Transverse colon (tissue), 4 donors: Measurements from ENCODE around the gene TMEM62. TPM values are rescaled to one million over a fixed set of nuclear protein-coding genes. Genes with fewer than 3 reads are reported as not detected.
"Not testable (repeated sequence)": the region's sequence is repeated elsewhere in the genome, so short reads cannot be mapped to it uniquely, and the experiment has no call there.

Source experiments
- DNase-seq: peaks from one replicate; pipeline ENCODE4 v3.0.0-alpha.2; 2019
- H3K27ac ChIP-seq, 4 donors: fragments of 200-600 bp; sonication (generic); 2 replicates each; pipeline ENCODE4 v1.5.1; 2016 to 2018; ENCODE audit warnings: inconsistent platforms in 4 of 4
- H3K27me3 ChIP-seq: fragments of 200-600 bp; sonication (generic); 2 replicates; pipeline ENCODE4 v1.5.1; 2017; ENCODE audit warnings: inconsistent platforms
- H3K36me3 ChIP-seq, 4 donors: fragments of 200-600 bp; sonication (generic); 2 replicates each; pipeline ENCODE4 v1.5.1; 2017 to 2019; ENCODE audit warnings: inconsistent platforms in 4 of 4
- H3K4me1 ChIP-seq, 4 donors: fragments of 200-600 bp; sonication (generic); 2 replicates each; pipeline ENCODE4 v1.5.1; 2017 to 2020; ENCODE audit warnings: inconsistent platforms in 4 of 4
- H3K4me3 ChIP-seq, 4 donors: fragments of 200-600 bp; sonication (generic); 1 replicate in 1 of 4; 2 replicates in 3 of 4; pipeline versions ENCODE4 v1.5.1 to v1.6.1; 2017 to 2019; ENCODE audit warnings: inconsistent platforms in 4 of 4
- H3K9me3 ChIP-seq, 2 donors: fragments of 200-600 bp; sonication (generic); 2 replicates each; pipeline ENCODE4 v1.5.1; 2017 to 2019; ENCODE audit warnings: inconsistent platforms in 2 of 2
- CTCF ChIP-seq, 5 experiments: fragments of 200-600 bp in 3 of 5; fragments of 450-650 bp in 2 of 5; sonication (generic) in 3 of 5; IDR thresholded peaks; 1 replicate in 2 of 5; 2 replicates in 3 of 5; pipeline ENCODE4 v1.5.1; 2016 to 2017; ENCODE audit warnings: antibody characterized with exemption in 5 of 5, inconsistent platforms in 3 of 5, mild to moderate bottlenecking in 2 of 5, moderate library complexity in 1 of 5
- EP300 ChIP-seq: sonication (generic); formaldehyde crosslinking; IDR thresholded peaks from one replicate; pipeline ENCODE4 v1.6.1; 2017; ENCODE audit warnings: antibody characterized with exemption, low read depth
- POLR2A ChIP-seq: fragments of 450-650 bp; IDR thresholded peaks from one replicate; pipeline ENCODE4 v1.6.1; 2016; ENCODE audit warnings: antibody characterized with exemption, mild to moderate bottlenecking, moderate library complexity
- POLR2AphosphoS5 ChIP-seq, 3 donors: sonication (generic); formaldehyde crosslinking; IDR thresholded peaks; one replicate each; pipeline ENCODE4 v1.6.1; 2016; ENCODE audit warnings: antibody characterized with exemption in 3 of 3
- WGBS, 2 donors: methylation state at CpG; one replicate each; pipeline ENCODE4 v1.1.5; 2018; ENCODE audit warnings: low coverage in 1 of 2; 5-methylcytosine and 5-hydroxymethylcytosine counted together
- in situ Hi-C, 4 donors: fragments of 200-750 bp; cut with MboI; loops; one replicate each; pipeline versions ENCODE4 v1.15.0 to v1.15.1; 2017; ENCODE audit warnings: low sequenced_read_pairs in 3 of 4, low pct_ligation_motif_present in 1 of 4, low pct_unique_long_range_greater_than_20kb in 1 of 4
- intact Hi-C: fragments of 100-400 bp; cut with DNase I; formaldehyde crosslinking; loops from one replicate; pipeline ENCODE4 v1.15.1; 2023; ENCODE audit warnings: low total_unique reads
- total RNA-seq, 4 donors: library from RNA; depleted of rRNA; stranded (reverse); fragments of >200 nt; gene quantifications; one replicate each; pipeline ENCODE4 v1.1.0, GENCODE V29; 2016

The TMEM62 gene
- total RNA-seq, 4 donors from 2014 or later = 21.3 to 367 (median 39.6) TPM

DNA sequence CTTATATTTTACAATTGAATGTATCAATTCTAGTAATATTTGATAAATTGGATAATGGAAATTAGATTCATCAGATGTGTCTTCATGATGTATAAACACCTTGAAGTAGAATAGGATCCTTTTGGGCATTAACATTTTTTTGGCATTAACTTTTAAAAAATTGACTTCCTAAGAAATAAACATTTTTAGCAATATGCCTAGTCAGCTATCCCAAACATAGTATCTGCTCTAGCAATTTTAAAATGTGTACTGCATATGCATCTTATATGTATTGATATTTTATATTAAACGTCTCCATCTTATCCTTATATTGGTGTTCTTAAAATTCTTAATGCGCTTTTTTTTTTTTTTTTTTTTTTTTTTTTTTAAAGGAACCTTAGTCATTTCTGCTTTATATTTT is 60.3 kb downstream of the TMEM62 start:
- H3K4me1 ChIP-seq = no peaks in the 10 kb centered on the region
- intact Hi-C loops (no loop called here), in situ Hi-C loops (no loop called here)
- WGBS, 2 donors = 74 to 92% methylated on average over 2 of the region's 2 CpGs
- H3K27ac ChIP-seq = no peak overlapping the region
- H3K36me3 ChIP-seq = peaks cover 0 to 62% (median 27%) of the 10 kb centered on the region in 4 donors
- DNase-seq = no peak
- H3K27me3 ChIP-seq = no peaks in the 10 kb centered on the region
- no peaks in the 10 kb centered on the region for H3K9me3 ChIP-seq
- no peak overlapping the region for H3K4me3 ChIP-seq
- no peak for TF ChIP-seq POLR2A
- no peak for TF ChIP-seq EP300
- no peak for TF ChIP-seq POLR2AphosphoS5 (IDR thresholded peaks at IDR 0.05)
- no peak for TF ChIP-seq CTCF (IDR thresholded peaks at IDR 0.05)

GRCh38 chr15:43194795-43195194 is 61.4 kb downstream of the TMEM62 start:
- in situ Hi-C loops = no loop called here
- H3K36me3 ChIP-seq = peaks cover 0 to 54% (median 27%) of the 10 kb centered on the region in 4 donors

GRCh38 chr15:43196760-43197548 is 63.6 kb downstream of the TMEM62 start:
- H3K27ac ChIP-seq = no peak overlapping the region
- no peak overlapping the region for H3K4me3 ChIP-seq
- H3K4me1 ChIP-seq = no peaks in the 10 kb centered on the region
- H3K9me3 ChIP-seq = no peaks in the 10 kb centered on the region
- WGBS, 2 donors = 94 to 100% methylated on average over 2 to 10 of the region's 10 CpGs
- in situ Hi-C loops = no loop called here
- no peaks in the 10 kb centered on the region for H3K27me3 ChIP-seq
- peaks cover 0 to 33% (median 16%) of the 10 kb centered on the region in 4 donors for H3K36me3 ChIP-seq
- intact Hi-C loops = no loop called here
- no peak for TF ChIP-seq EP300
- TF ChIP-seq POLR2AphosphoS5 (IDR thresholded peaks at IDR 0.05) = no peak
- no peak for TF ChIP-seq POLR2A
- no peak for TF ChIP-seq CTCF (IDR thresholded peaks at IDR 0.05)
- no peak for DNase-seq

More at GRCh38 chr15:43194795-43195194, 61.4 kb downstream of the TMEM62 start:
- WGBS, 2 donors = 90 to 94% methylated on average over 2 of the region's 2 CpGs
- DNase-seq = no peak
- H3K9me3 ChIP-seq = no peaks in the 10 kb centered on the region
- H3K27me3 ChIP-seq = no peaks in the 10 kb centered on the region
- intact Hi-C loops = no loop called here
- H3K27ac ChIP-seq = no peak overlapping the region
- TF ChIP-seq CTCF (IDR thresholded peaks at IDR 0.05) = no peak
- TF ChIP-seq POLR2A = no peak
- TF ChIP-seq EP300 = no peak
- no peak for TF ChIP-seq POLR2AphosphoS5 (IDR thresholded peaks at IDR 0.05)
- H3K4me1 ChIP-seq = no peaks in the 10 kb centered on the region
- no peak overlapping the region for H3K4me3 ChIP-seq

DNA sequence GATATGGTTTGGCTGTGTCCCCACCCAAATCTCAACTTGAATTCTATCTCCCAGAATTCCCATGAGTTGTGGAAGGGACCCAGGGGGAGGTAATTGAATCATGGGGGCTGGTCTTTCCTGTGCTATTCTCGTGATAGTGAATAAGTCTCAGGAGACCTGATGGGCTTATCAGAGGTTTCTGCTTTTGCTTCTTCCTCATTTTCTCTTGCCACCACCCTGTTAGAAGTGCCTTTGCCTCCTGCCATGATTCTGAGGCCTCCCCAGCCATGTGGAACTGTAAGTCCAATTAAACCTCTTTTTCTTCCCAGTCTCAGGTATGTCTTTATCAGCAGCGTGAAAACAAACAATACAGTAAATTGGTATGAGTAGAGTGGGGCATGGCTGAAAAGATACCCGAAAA is 64.4 kb downstream of the TMEM62 start:
- H3K9me3 ChIP-seq, H3K27ac ChIP-seq, in situ Hi-C loops, intact Hi-C loops, H3K27me3 ChIP-seq, H3K4me3 ChIP-seq, H3K4me1 ChIP-seq, DNase-seq: not testable (repeated sequence)
- peaks cover 0 to 25% (median 12%) of the 10 kb centered on the region in 4 donors for H3K36me3 ChIP-seq
- 87 to 89% methylated on average over 3 of the region's 3 CpGs for WGBS, 2 donors

DNA sequence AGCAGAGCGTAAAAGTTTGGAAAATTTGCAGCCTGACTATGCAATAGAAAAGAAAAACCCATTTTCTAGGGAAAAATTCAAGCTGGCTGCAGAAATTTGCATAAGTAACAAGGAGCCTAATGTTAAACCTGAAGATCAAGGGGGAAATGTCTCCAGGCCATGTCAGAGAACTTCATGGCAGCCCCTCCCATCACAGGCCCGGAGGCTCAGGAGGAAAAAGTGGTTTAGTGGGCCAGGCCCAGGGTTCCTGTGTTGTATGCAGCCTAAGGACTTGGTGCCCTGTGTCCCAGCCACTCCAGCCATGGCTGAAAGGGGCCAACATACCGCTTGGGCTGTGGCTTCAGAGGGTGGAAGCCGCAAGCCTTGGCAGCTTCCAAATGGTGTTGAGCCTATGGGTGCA is 65.2 kb downstream of the TMEM62 start:
- H3K4me3 ChIP-seq, H3K9me3 ChIP-seq, H3K27ac ChIP-seq, in situ Hi-C loops, DNase-seq, H3K4me1 ChIP-seq, H3K27me3 ChIP-seq, intact Hi-C loops: not testable (repeated sequence)
- WGBS, 2 donors = 97 to 100% methylated on average over 1 to 4 of the region's 4 CpGs
- H3K36me3 ChIP-seq = peaks cover 0 to 22% (median 10%) of the 10 kb centered on the region in 4 donors
